GM23338 (cell line): Measurements from ENCODE around the gene CFAP58.

Experiments
- CREB1 ChIP-seq: fragments of 250-450 bp; sonication (Bioruptor Pico); IDR thresholded peaks from 2 replicates; pipeline ENCODE4 v1.5.0; 2020; ENCODE audit warnings: low read depth, mild to moderate bottlenecking, moderate library complexity
- CTCF ChIP-seq, 2 experiments: fragments of 200-600 bp in 1 of 2; sonication (generic) in 1 of 2; conservative IDR thresholded peaks; 2 replicates each; pipeline versions ENCODE4 v1.5.1 to v1.6.1; 2016 to 2017; ENCODE audit warnings: antibody characterized with exemption in 2 of 2, low read depth in 2 of 2, mild to moderate bottlenecking in 2 of 2, moderate library complexity in 1 of 2
- ETS1 ChIP-seq: IDR thresholded peaks from 2 replicates; pipeline ENCODE4 v1.6.1; 2016; ENCODE audit warnings: antibody characterized with exemption
- EZH2 ChIP-seq: fragments of 200-600 bp; sonication (generic); IDR thresholded peaks from one replicate; pipeline ENCODE4 v1.8.0; 2017; ENCODE audit warnings: antibody characterized with exemption, mild to moderate bottlenecking, low read depth; ENCODE audit not compliant: unreplicated experiment
- EZH2phosphoT487 ChIP-seq: fragments of 200-600 bp; sonication (generic); IDR thresholded peaks from one replicate; pipeline ENCODE4 v1.8.1; 2018; ENCODE audit warnings: antibody characterized with exemption; ENCODE audit not compliant: unreplicated experiment
- JUNB ChIP-seq: IDR thresholded peaks from one replicate; pipeline ENCODE4 v1.6.1; 2016; ENCODE audit warnings: antibody characterized with exemption; ENCODE audit not compliant: unreplicated experiment
- POLR2AphosphoS5 ChIP-seq: IDR thresholded peaks from 2 replicates; pipeline ENCODE4 v1.6.1; 2016; ENCODE audit warnings: antibody characterized with exemption, low read depth
- REST ChIP-seq: IDR thresholded peaks from one replicate; pipeline ENCODE4 v1.6.1; 2018; ENCODE audit warnings: antibody characterized with exemption; ENCODE audit not compliant: unreplicated experiment
- STAT1 ChIP-seq: IDR thresholded peaks from one replicate; pipeline ENCODE4 v1.6.1; 2016; ENCODE audit warnings: antibody characterized with exemption; ENCODE audit not compliant: unreplicated experiment
- ZNF331 ChIP-seq: fragments of 250-450 bp; sonication (Bioruptor Pico); IDR thresholded peaks from 2 replicates; pipeline ENCODE4 v1.5.0; 2020; ENCODE audit warnings: low read depth, mild to moderate bottlenecking, moderate library complexity

- no peak for TF ChIP-seq CTCF (conservative IDR thresholded peaks at IDR 0.05; ENCODE audit: low read depth in 2 of 2)
- TF ChIP-seq POLR2AphosphoS5 = no peak
- TF ChIP-seq JUNB = no peak
- no peak for TF ChIP-seq REST
- TF ChIP-seq EZH2 = no peak
- TF ChIP-seq EZH2phosphoT487 = no peak
- no peak for TF ChIP-seq ETS1
- TF ChIP-seq CREB1 (CRISPR knock-in tag) = no peak
- no peak for TF ChIP-seq ZNF331 (CRISPR knock-in tag)
- no peak for TF ChIP-seq STAT1
Observed at GRCh38 chr10:104330168-104331110, 23.2 kb upstream of the CFAP58 start.
